NT2/D1 (cell line): ENCODE data around the gene PPP1R14D.

Experiments used
- DNase-seq: peaks from one replicate; pipeline ENCODE4 v3.0.0-alpha.2; 2011; ENCODE audit warnings: low read depth, low spot score
- H3K27me3 ChIP-seq: 2 replicates; pipeline ENCODE4 v1.6.0; 2011; ENCODE audit warnings: mild to moderate bottlenecking; ENCODE audit not compliant: insufficient read length, insufficient read depth
- H3K36me3 ChIP-seq: 2 replicates; pipeline ENCODE4 v1.6.1; 2011; ENCODE audit warnings: mild to moderate bottlenecking, low read length, mixed read lengths; ENCODE audit not compliant: insufficient read depth, insufficient read length
- H3K4me1 ChIP-seq: 2 replicates; pipeline ENCODE4 v1.5.1; 2011; ENCODE audit not compliant: insufficient read depth, insufficient read length
- H3K4me3 ChIP-seq: 2 replicates; pipeline ENCODE4 v1.5.1; 2011; ENCODE audit warnings: low read depth; ENCODE audit not compliant: insufficient read length
- H3K9ac ChIP-seq: 2 replicates; pipeline ENCODE4 v1.6.0; 2011; ENCODE audit warnings: low read depth; ENCODE audit not compliant: insufficient read length
- H3K9me3 ChIP-seq: 2 replicates; pipeline ENCODE4 v1.5.1; 2011; ENCODE audit warnings: mild to moderate bottlenecking, low read length; ENCODE audit not compliant: insufficient read depth
- SUZ12 ChIP-seq: IDR thresholded peaks from 2 replicates; pipeline ENCODE4 v1.6.1; 2011; ENCODE audit not compliant: insufficient read length, insufficient read depth; ENCODE audit errors: extremely low read depth
- YY1 ChIP-seq: IDR thresholded peaks from 2 replicates; pipeline ENCODE4 v1.6.1; 2011; ENCODE audit not compliant: insufficient read length, insufficient read depth
- ZNF274 ChIP-seq: IDR thresholded peaks from 2 replicates; pipeline ENCODE4 v1.6.1; 2011; ENCODE audit warnings: mild to moderate bottlenecking, low read depth, low read length

The PPP1R14D gene

GRCh38 chr15:40796512-40796911, 32.0 kb downstream of the PPP1R14D start:
- Histone ChIP-seq H3K36me3 (peaks cover 12% of the 10 kb centered on the region), H3K4me3 (no peak overlapping the region), H3K9me3 (no peaks in the 10 kb centered on the region), H3K27me3 (no peaks in the 10 kb centered on the region), H3K4me1 (peaks cover 2% of the 10 kb centered on the region), H3K9ac (no peak overlapping the region)
- TF ChIP-seq SUZ12 (no peak), YY1 (no peak), ZNF274 (no peak)
- DNase-seq = no peak

- no peak for DNase-seq
- H3K27me3 ChIP-seq = no peaks in the 10 kb centered on the region
- TF ChIP-seq SUZ12 (no peak), YY1 (no peak), ZNF274 (no peak)
- H3K9ac ChIP-seq = no peak overlapping the region
- H3K4me1 ChIP-seq = peaks cover 2% of the 10 kb centered on the region
- H3K9me3 ChIP-seq = no peaks in the 10 kb centered on the region
- no peak overlapping the region for H3K4me3 ChIP-seq
- H3K36me3 ChIP-seq = peaks cover 10% of the 10 kb centered on the region
Observed at GRCh38 chr15:40796041-40796440, 32.5 kb downstream of the PPP1R14D start.

- Histone ChIP-seq H3K27me3 (no peaks in the 10 kb centered on the region), H3K4me3 (no peak overlapping the region), H3K9ac (no peak overlapping the region), H3K4me1 (peaks cover 2% of the 10 kb centered on the region), H3K9me3 (no peaks in the 10 kb centered on the region), H3K36me3 (peaks cover 7% of the 10 kb centered on the region)
- DNase-seq = no peak
- no peak for TF ChIP-seq YY1
- TF ChIP-seq ZNF274 = no peak
- no peak for TF ChIP-seq SUZ12
Observed at GRCh38 chr15:40793216-40793989, 35.1 kb downstream of the PPP1R14D start.

GRCh38 chr15:40792394-40792793, 36.1 kb downstream of the PPP1R14D start:
- H3K4me1 ChIP-seq = peaks cover 2% of the 10 kb centered on the region
- no peaks in the 10 kb centered on the region for H3K27me3 ChIP-seq
- H3K36me3 ChIP-seq = peaks cover 7% of the 10 kb centered on the region
- no peak for DNase-seq
- H3K9ac ChIP-seq = no peak overlapping the region
- no peaks in the 10 kb centered on the region for H3K9me3 ChIP-seq
- TF ChIP-seq YY1 (no peak), SUZ12 (no peak), ZNF274 (no peak)
- H3K4me3 ChIP-seq = no peak overlapping the region

- no peak for DNase-seq
- no peak overlapping the region for H3K4me3 ChIP-seq
- TF ChIP-seq YY1 (no peak), ZNF274 (no peak), SUZ12 (no peak)
- H3K9ac ChIP-seq = no peak overlapping the region
- no peaks in the 10 kb centered on the region for H3K9me3 ChIP-seq
- peaks cover 2% of the 10 kb centered on the region for H3K4me1 ChIP-seq
- H3K27me3 ChIP-seq = no peaks in the 10 kb centered on the region
- peaks cover 7% of the 10 kb centered on the region for H3K36me3 ChIP-seq
Observed at GRCh38 chr15:40790718-40791117, 37.8 kb downstream of the PPP1R14D start.

GRCh38 chr15:40789999-40790398, 38.5 kb downstream of the PPP1R14D start:
- Histone ChIP-seq H3K9ac (no peak overlapping the region), H3K4me1 (peaks cover 2% of the 10 kb centered on the region), H3K27me3 (no peaks in the 10 kb centered on the region), H3K36me3 (peaks cover 7% of the 10 kb centered on the region), H3K4me3 (no peak overlapping the region), H3K9me3 (no peaks in the 10 kb centered on the region)
- TF ChIP-seq SUZ12 (no peak), ZNF274 (no peak), YY1 (no peak)
- DNase-seq = no peak

GRCh38 chr15:40789119-40789518, 39.4 kb downstream of the PPP1R14D start:
- DNase-seq = no peak
- TF ChIP-seq ZNF274 (no peak), SUZ12 (no peak)
- H3K4me1 ChIP-seq = peaks cover 2% of the 10 kb centered on the region

More at GRCh38 chr15:40789119-40789518, 39.4 kb downstream of the PPP1R14D start:
- no peak overlapping the region for H3K4me3 ChIP-seq
- H3K9ac ChIP-seq = no peak overlapping the region
- no peaks in the 10 kb centered on the region for H3K9me3 ChIP-seq
- peaks cover 7% of the 10 kb centered on the region for H3K36me3 ChIP-seq
- no peaks in the 10 kb centered on the region for H3K27me3 ChIP-seq
